Hepatocyte (in vitro differentiated cells): ENCODE results near the gene HMMR. TPM values are rescaled to one million over a fixed set of nuclear protein-coding genes. Genes with fewer than 3 reads are reported as not detected.

Experiments
- DNase-seq: peaks from one replicate; pipeline ENCODE4 v3.0.0-alpha.2; 2016; ENCODE audit warnings: low spot score
- H2AFZ ChIP-seq: fragments of 200-600 bp; sonication (generic); 2 replicates; pipeline ENCODE4 v1.6.0; 2016; ENCODE audit warnings: antibody characterized with exemption, mild to moderate bottlenecking
- H3K27ac ChIP-seq: fragments of 200-600 bp; sonication (generic); 2 replicates; pipeline ENCODE4 v1.5.1; 2016; ENCODE audit warnings: mild to moderate bottlenecking
- H3K27me3 ChIP-seq: fragments of 200-600 bp; sonication (generic); 2 replicates; pipeline ENCODE4 v1.6.1; 2016
- H3K36me3 ChIP-seq: fragments of 200-600 bp; sonication (generic); replicated peaks from 2 replicates; pipeline ENCODE4 v1.5.1; 2016; ENCODE audit warnings: low read depth; ENCODE audit not compliant: insufficient read depth
- H3K4me1 ChIP-seq: fragments of 200-600 bp; sonication (generic); 2 replicates; pipeline ENCODE4 v1.5.1; 2016; ENCODE audit warnings: mild to moderate bottlenecking, moderate library complexity; ENCODE audit not compliant: insufficient read depth
- H3K4me2 ChIP-seq: fragments of 200-600 bp; sonication (generic); 2 replicates; pipeline ENCODE4 v1.6.0; 2016
- H3K4me3 ChIP-seq: fragments of 200-600 bp; sonication (generic); 2 replicates; pipeline ENCODE4 v1.5.1; 2016; ENCODE audit warnings: mild to moderate bottlenecking
- H3K79me2 ChIP-seq: fragments of 200-600 bp; sonication (generic); 2 replicates; pipeline ENCODE4 v1.6.0; 2017; ENCODE audit warnings: mild to moderate bottlenecking
- H3K9me2 ChIP-seq: fragments of 200-600 bp; sonication (generic); replicated peaks from 2 replicates; pipeline ENCODE4 v1.6.0; 2017; ENCODE audit warnings: mild to moderate bottlenecking; ENCODE audit not compliant: insufficient read depth
- H3K9me3 ChIP-seq: fragments of 200-600 bp; sonication (generic); 2 replicates; pipeline ENCODE4 v1.5.1; 2016; ENCODE audit warnings: low read depth, mild to moderate bottlenecking
- H4K20me1 ChIP-seq: fragments of 200-600 bp; sonication (generic); 2 replicates; pipeline ENCODE4 v1.6.0; 2016; ENCODE audit warnings: mild to moderate bottlenecking; ENCODE audit not compliant: insufficient read depth, poor library complexity, severe bottlenecking
- CTCF ChIP-seq: fragments of 200-600 bp; sonication (generic); IDR thresholded peaks from 2 replicates; pipeline ENCODE4 v1.5.1; 2016; ENCODE audit warnings: antibody characterized with exemption, mild to moderate bottlenecking; ENCODE audit not compliant: poor library complexity
- EZH2 ChIP-seq: fragments of 200-600 bp; sonication (generic); IDR thresholded peaks from 2 replicates; pipeline ENCODE4 v1.6.1; 2016; ENCODE audit warnings: antibody characterized with exemption, mild to moderate bottlenecking, borderline replicate concordance
- EZH2phosphoT487 ChIP-seq: fragments of 200-600 bp; sonication (generic); IDR thresholded peaks from one replicate; pipeline ENCODE4 v1.6.1; 2018; ENCODE audit warnings: antibody characterized with exemption, mild to moderate bottlenecking, low read depth, moderate library complexity; ENCODE audit not compliant: unreplicated experiment, severe bottlenecking
- WGBS: methylation state at CpG from one replicate; pipeline ENCODE4 v1.1.6; 2016; ENCODE audit warnings: low lambda C conversion rate; ENCODE audit errors: missing lambda C conversion rate; 5-methylcytosine and 5-hydroxymethylcytosine counted together
- polyA plus RNA-seq: library from polyadenylated mRNA; unstranded; fragments of >200 nt; fragmentation: Nextera tagmentation; extraction: Ambion mirVana; gene quantifications from 2 replicates; pipeline ENCODE4 v1.2.1, GENCODE V29; 2016
- total RNA-seq: library from RNA; depleted of rRNA; stranded (reverse); fragments of >200 nt; gene quantifications from 2 replicates; pipeline ENCODE4 v1.2.3, GENCODE V29; 2014

Gene HMMR
- total and polyA plus RNA-seq, 2 experiments from 2014 or later, result 5.7 to 9.8 TPM

GRCh38 chr5:163505049-163505367, 44.6 kb downstream of the HMMR start:
- no peak for TF ChIP-seq EZH2
- no peak for TF ChIP-seq CTCF
- no peak for TF ChIP-seq EZH2phosphoT487
- Histone ChIP-seq H3K27ac (peak overlapping the region; percentile 96), H3K4me1 (peaks cover 25% of the 10 kb centered on the region), H3K79me2 (peaks cover 42% of the 10 kb centered on the region), H4K20me1 (peaks cover 33% of the 10 kb centered on the region), H3K4me3 (peak overlapping the region; percentile 65), H3K9me3 (no peaks in the 10 kb centered on the region), H3K9me2 (no peaks in the 10 kb centered on the region), H3K36me3 (no peaks in the 10 kb centered on the region), H2AFZ (peak overlapping the region; percentile 79), H3K4me2 (peak overlapping the region; percentile 86), H3K27me3 (no peaks in the 10 kb centered on the region)
- WGBS, result 3% methylated on average over 7 of the region's 7 CpGs
- DNase-seq, result no peak

- DNase-seq, result peak; percentile 98
- H3K4me3 ChIP-seq, result peak within 1 kb of the TSS; percentile 65
- H4K20me1 ChIP-seq, result peaks cover 36% of the 10 kb centered on the region
- peaks cover 25% of the 10 kb centered on the region for H3K4me1 ChIP-seq
- WGBS, result under 1% methylated on average over 55 of the region's 64 CpGs
- no peaks in the 10 kb centered on the region for H3K9me3 ChIP-seq
- H3K4me2 ChIP-seq, result peak within 1 kb of the TSS; percentile 86
- peak within 1 kb of the TSS; percentile 79 for H2AFZ ChIP-seq
- H3K9me2 ChIP-seq, result no peaks in the 10 kb centered on the region
- H3K36me3 ChIP-seq, result no peaks in the 10 kb centered on the region
- no peaks in the 10 kb centered on the region for H3K27me3 ChIP-seq
- H3K27ac ChIP-seq, result peak within 1 kb of the TSS; percentile 96
- H3K79me2 ChIP-seq, result peaks cover 47% of the 10 kb centered on the region
- TF ChIP-seq CTCF (peak; percentile 69), EZH2 (no peak), EZH2phosphoT487 (no peak)
These were observed 45.1 kb downstream of the HMMR start, which contains the start of gene MAT2B for GRCh38 chr5:163505368-163506094. TSS of gene MAT2B (plus strand) at chr5:163505619. CDS start at chr5:163505687, 68 bp downstream.

GRCh38 chr5:163506095-163506457, 45.6 kb downstream of the HMMR start:
- Histone ChIP-seq H3K27ac (peak overlapping the region; percentile 96), H3K4me2 (peak overlapping the region; percentile 85), H4K20me1 (peaks cover 42% of the 10 kb centered on the region), H2AFZ (peak overlapping the region; percentile 31), H3K27me3 (no peaks in the 10 kb centered on the region), H3K9me3 (no peaks in the 10 kb centered on the region), H3K79me2 (peaks cover 52% of the 10 kb centered on the region), H3K9me2 (no peaks in the 10 kb centered on the region), H3K4me3 (peak overlapping the region; percentile 63), H3K4me1 (peaks cover 25% of the 10 kb centered on the region), H3K36me3 (no peaks in the 10 kb centered on the region)
- no peak for TF ChIP-seq CTCF
- DNase-seq, result no peak
- 2% methylated on average over 9 of the region's 9 CpGs for WGBS
